AG08395 (cell line): ENCODE data around the gene ARL5C.

Experiments used
- DNase-seq: peaks from one replicate; pipeline ENCODE4 v3.0.0; 2012; ENCODE audit warnings: mixed read lengths, low spot score

Gene ARL5C

DNA sequence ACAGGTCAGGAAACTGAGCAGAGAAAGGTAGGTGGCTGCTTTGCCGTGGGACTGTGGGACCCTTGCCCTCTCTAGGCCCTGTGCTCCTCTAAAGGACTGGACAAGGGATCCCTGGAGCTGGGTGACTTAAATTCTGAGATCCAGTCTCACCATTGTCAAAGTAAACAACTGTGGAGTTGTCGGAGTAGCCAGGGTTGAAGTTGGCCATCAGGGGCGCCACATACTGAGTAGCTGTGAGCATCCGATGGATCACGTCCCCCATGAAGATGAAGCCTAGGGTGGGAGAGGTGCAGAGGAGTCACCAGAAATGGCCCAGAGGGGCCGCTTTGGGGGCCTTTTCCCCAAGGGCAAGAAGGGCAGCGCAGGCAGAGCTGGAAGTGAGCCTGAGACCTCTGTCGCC is 58.0 kb downstream of the ARL5C start:
- DNase-seq, result no peak

- DNase-seq, result no peak
These were observed 58.8 kb downstream of the ARL5C start for GRCh38 chr17:39107155-39107554.
